Hepatocyte (in vitro differentiated cells): ENCODE measurements around the gene RBP4. TPM values are rescaled to one million over a fixed set of nuclear protein-coding genes. Genes with fewer than 3 reads are reported as not detected.

Source experiments
- DNase-seq: peaks from one replicate; pipeline ENCODE4 v3.0.0-alpha.2; 2016; ENCODE audit warnings: low spot score
- H2AFZ ChIP-seq: fragments of 200-600 bp; sonication (generic); 2 replicates; pipeline ENCODE4 v1.6.0; 2016; ENCODE audit warnings: antibody characterized with exemption, mild to moderate bottlenecking
- H3K27ac ChIP-seq: fragments of 200-600 bp; sonication (generic); 2 replicates; pipeline ENCODE4 v1.5.1; 2016; ENCODE audit warnings: mild to moderate bottlenecking
- H3K27me3 ChIP-seq: fragments of 200-600 bp; sonication (generic); 2 replicates; pipeline ENCODE4 v1.6.1; 2016
- H3K36me3 ChIP-seq: fragments of 200-600 bp; sonication (generic); replicated peaks from 2 replicates; pipeline ENCODE4 v1.5.1; 2016; ENCODE audit warnings: low read depth; ENCODE audit not compliant: insufficient read depth
- H3K4me1 ChIP-seq: fragments of 200-600 bp; sonication (generic); 2 replicates; pipeline ENCODE4 v1.5.1; 2016; ENCODE audit warnings: mild to moderate bottlenecking, moderate library complexity; ENCODE audit not compliant: insufficient read depth
- H3K4me2 ChIP-seq: fragments of 200-600 bp; sonication (generic); 2 replicates; pipeline ENCODE4 v1.6.0; 2016
- H3K4me3 ChIP-seq: fragments of 200-600 bp; sonication (generic); 2 replicates; pipeline ENCODE4 v1.5.1; 2016; ENCODE audit warnings: mild to moderate bottlenecking
- H3K79me2 ChIP-seq: fragments of 200-600 bp; sonication (generic); 2 replicates; pipeline ENCODE4 v1.6.0; 2017; ENCODE audit warnings: mild to moderate bottlenecking
- H3K9me2 ChIP-seq: fragments of 200-600 bp; sonication (generic); replicated peaks from 2 replicates; pipeline ENCODE4 v1.6.0; 2017; ENCODE audit warnings: mild to moderate bottlenecking; ENCODE audit not compliant: insufficient read depth
- H3K9me3 ChIP-seq: fragments of 200-600 bp; sonication (generic); 2 replicates; pipeline ENCODE4 v1.5.1; 2016; ENCODE audit warnings: low read depth, mild to moderate bottlenecking
- H4K20me1 ChIP-seq: fragments of 200-600 bp; sonication (generic); 2 replicates; pipeline ENCODE4 v1.6.0; 2016; ENCODE audit warnings: mild to moderate bottlenecking; ENCODE audit not compliant: insufficient read depth, poor library complexity, severe bottlenecking
- EZH2 ChIP-seq: fragments of 200-600 bp; sonication (generic); IDR thresholded peaks from 2 replicates; pipeline ENCODE4 v1.6.1; 2016; ENCODE audit warnings: antibody characterized with exemption, mild to moderate bottlenecking, borderline replicate concordance
- EZH2phosphoT487 ChIP-seq: fragments of 200-600 bp; sonication (generic); IDR thresholded peaks from one replicate; pipeline ENCODE4 v1.6.1; 2018; ENCODE audit warnings: antibody characterized with exemption, mild to moderate bottlenecking, low read depth, moderate library complexity; ENCODE audit not compliant: unreplicated experiment, severe bottlenecking
- whole genome bisulfite sequencing: methylation state at CpG from one replicate; pipeline ENCODE4 v1.1.6; 2016; ENCODE audit warnings: low lambda C conversion rate; ENCODE audit errors: missing lambda C conversion rate; 5-methylcytosine and 5-hydroxymethylcytosine counted together
- polyA plus RNA-seq: library from polyadenylated mRNA; unstranded; fragments of >200 nt; fragmentation: Nextera tagmentation; extraction: Ambion mirVana; gene quantifications from 2 replicates; pipeline ENCODE4 v1.2.1, GENCODE V29; 2016
- total RNA-seq: library from RNA; depleted of rRNA; stranded (reverse); fragments of >200 nt; gene quantifications from 2 replicates; pipeline ENCODE4 v1.2.3, GENCODE V29; 2014
- TF ChIP-seq, protein P1 (sequence below): fragments of 200-600 bp; sonication (generic); IDR thresholded peaks from 2 replicates; pipeline ENCODE4 v1.5.1; 2016; ENCODE audit warnings: antibody characterized with exemption, mild to moderate bottlenecking; ENCODE audit not compliant: poor library complexity

Gene RBP4
- total and polyA plus RNA-seq, 2 experiments from 2014 or later: 494 to 997 TPM

GRCh38 chr10:93580828-93581227 lies 20.2 kb downstream of the RBP4 start:
- H3K4me1 ChIP-seq: no peaks in the 10 kb centered on the region
- no peak overlapping the region for H3K4me3 ChIP-seq
- no peaks in the 10 kb centered on the region for H3K9me2 ChIP-seq
- no peak overlapping the region for H2AFZ ChIP-seq
- TF ChIP-seq, protein P1, sequence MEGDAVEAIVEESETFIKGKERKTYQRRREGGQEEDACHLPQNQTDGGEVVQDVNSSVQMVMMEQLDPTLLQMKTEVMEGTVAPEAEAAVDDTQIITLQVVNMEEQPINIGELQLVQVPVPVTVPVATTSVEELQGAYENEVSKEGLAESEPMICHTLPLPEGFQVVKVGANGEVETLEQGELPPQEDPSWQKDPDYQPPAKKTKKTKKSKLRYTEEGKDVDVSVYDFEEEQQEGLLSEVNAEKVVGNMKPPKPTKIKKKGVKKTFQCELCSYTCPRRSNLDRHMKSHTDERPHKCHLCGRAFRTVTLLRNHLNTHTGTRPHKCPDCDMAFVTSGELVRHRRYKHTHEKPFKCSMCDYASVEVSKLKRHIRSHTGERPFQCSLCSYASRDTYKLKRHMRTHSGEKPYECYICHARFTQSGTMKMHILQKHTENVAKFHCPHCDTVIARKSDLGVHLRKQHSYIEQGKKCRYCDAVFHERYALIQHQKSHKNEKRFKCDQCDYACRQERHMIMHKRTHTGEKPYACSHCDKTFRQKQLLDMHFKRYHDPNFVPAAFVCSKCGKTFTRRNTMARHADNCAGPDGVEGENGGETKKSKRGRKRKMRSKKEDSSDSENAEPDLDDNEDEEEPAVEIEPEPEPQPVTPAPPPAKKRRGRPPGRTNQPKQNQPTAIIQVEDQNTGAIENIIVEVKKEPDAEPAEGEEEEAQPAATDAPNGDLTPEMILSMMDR: no peak
- TF ChIP-seq EZH2phosphoT487: no peak
- no peak for TF ChIP-seq EZH2
- no peaks in the 10 kb centered on the region for H3K36me3 ChIP-seq
- no peak overlapping the region for H3K4me2 ChIP-seq
- no peaks in the 10 kb centered on the region for H3K9me3 ChIP-seq
- no peaks in the 10 kb centered on the region for H4K20me1 ChIP-seq
- no peaks in the 10 kb centered on the region for H3K27me3 ChIP-seq
- DNase-seq: peak; percentile 37
- H3K27ac ChIP-seq: no peak overlapping the region
- 48% methylated on average over 6 of the region's 6 CpGs for WGBS
- no peaks in the 10 kb centered on the region for H3K79me2 ChIP-seq

- no peak for TF ChIP-seq EZH2phosphoT487
- TF ChIP-seq EZH2: no peak
- TF ChIP-seq, protein P1: no peak
- 84% methylated on average over 3 of the region's 3 CpGs for WGBS
- H3K27me3 ChIP-seq: no peaks in the 10 kb centered on the region
Measured at GRCh38 chr10:93579985-93580711, 20.9 kb downstream of the RBP4 start.

GRCh38 chr10:93579089-93579488 lies 21.9 kb downstream of the RBP4 start:
- Histone ChIP-seq H3K27ac (peak overlapping the region; percentile 83), H4K20me1 (no peaks in the 10 kb centered on the region), H3K9me3 (no peaks in the 10 kb centered on the region), H3K36me3 (no peaks in the 10 kb centered on the region), H3K4me3 (no peak overlapping the region), H3K4me1 (no peaks in the 10 kb centered on the region), H3K9me2 (no peaks in the 10 kb centered on the region), H3K4me2 (no peak overlapping the region), H2AFZ (no peak overlapping the region), H3K27me3 (no peaks in the 10 kb centered on the region), H3K79me2 (no peaks in the 10 kb centered on the region)
- peak; percentile 71 for DNase-seq
- TF ChIP-seq EZH2 (no peak), EZH2phosphoT487 (no peak)
- TF ChIP-seq, protein P1: no peak
- WGBS: 53% methylated on average over 7 of the region's 7 CpGs

More at GRCh38 chr10:93579985-93580711, 20.9 kb downstream of the RBP4 start:
- H3K27ac ChIP-seq: no peak overlapping the region
- H4K20me1 ChIP-seq: no peaks in the 10 kb centered on the region
- H3K4me1 ChIP-seq: no peaks in the 10 kb centered on the region
- H3K36me3 ChIP-seq: no peaks in the 10 kb centered on the region
- no peaks in the 10 kb centered on the region for H3K9me3 ChIP-seq
- no peaks in the 10 kb centered on the region for H3K79me2 ChIP-seq
- H3K4me3 ChIP-seq: no peak overlapping the region
- H3K4me2 ChIP-seq: no peak overlapping the region
- H3K9me2 ChIP-seq: no peaks in the 10 kb centered on the region
- no peak for DNase-seq
- H2AFZ ChIP-seq: no peak overlapping the region

- no peak overlapping the region for H2AFZ ChIP-seq
- H3K27me3 ChIP-seq: no peaks in the 10 kb centered on the region
- H3K79me2 ChIP-seq: no peaks in the 10 kb centered on the region
- H3K4me2 ChIP-seq: no peak overlapping the region
- H3K4me3 ChIP-seq: no peak overlapping the region
- 78% methylated on average over 3 of the region's 3 CpGs for WGBS
- DNase-seq: no peak
- no peaks in the 10 kb centered on the region for H3K4me1 ChIP-seq
- no peaks in the 10 kb centered on the region for H3K9me2 ChIP-seq
- no peaks in the 10 kb centered on the region for H3K9me3 ChIP-seq
- H3K27ac ChIP-seq: peak overlapping the region; percentile 28
- H3K36me3 ChIP-seq: no peaks in the 10 kb centered on the region
- no peaks in the 10 kb centered on the region for H4K20me1 ChIP-seq
- TF ChIP-seq EZH2phosphoT487 (no peak), EZH2 (no peak)
- TF ChIP-seq, protein P1: no peak
Measured at GRCh38 chr10:93577565-93577964, 23.5 kb downstream of the RBP4 start.
